K562 (cell line): Measurements from ENCODE around the gene TSPYL4. TPM values are rescaled to one million over a fixed set of nuclear protein-coding genes. Genes with fewer than 3 reads are reported as not detected.

ENCODE experiments used
- ASH1L ChIP-seq: fragments of 450-650 bp; IDR thresholded peaks from 2 replicates; pipeline ENCODE4 v1.6.1; 2018; ENCODE audit warnings: borderline replicate concordance, mild to moderate bottlenecking, low read depth; ENCODE audit not compliant: partially characterized antibody
- FOSL1 ChIP-seq: fragments of 200-800 bp; sonication (Bioruptor generic); conservative IDR thresholded peaks from 2 replicates; pipeline ENCODE4 v1.6.1; 2016; ENCODE audit warnings: missing genetic modification characterization, missing compliant biosample characterization
- LARP7 ChIP-seq: fragments of 450-650 bp; IDR thresholded peaks from 2 replicates; pipeline ENCODE4 v1.6.1; 2016
- MEIS2 ChIP-seq: fragments of 450-650 bp; IDR thresholded peaks from 2 replicates; pipeline ENCODE4 v1.6.1; 2014; ENCODE audit warnings: mild to moderate bottlenecking; ENCODE audit not compliant: partially characterized antibody
- PML ChIP-seq: IDR thresholded peaks from 2 replicates; pipeline ENCODE4 v1.6.1; 2012; ENCODE audit warnings: low read length, inconsistent platforms
- ZBTB17 ChIP-seq: fragments of 450-650 bp; formaldehyde crosslinking; IDR thresholded peaks from 2 replicates; pipeline ENCODE4 v1.4.0; 2020; ENCODE audit warnings: mild to moderate bottlenecking
- ZNF316 ChIP-seq: fragments of 450-650 bp; IDR thresholded peaks from 2 replicates; pipeline ENCODE4 v1.6.1; 2016
- polyA plus RNA-seq, 8 experiments: library from polyadenylated mRNA; depleted of rRNA in 4 of 8; stranded (reverse) in 5 of 8; unstranded in 3 of 8; fragments of >200 nt; fragmentation: Nextera tagmentation in 2 of 8; fragmentation: Illumina TruSeq in 1 of 8; extraction: Ambion mirVana in 2 of 8; extraction: Trizol in 1 of 8; gene quantifications; 2 replicates each; pipeline versions ENCODE4 v1.2.1 to v1.2.3, GENCODE V29; 2011 to 2014; ENCODE audit warnings: inconsistent platforms in 1 of 8, missing spikeins in 1 of 8
- total RNA-seq, 7 experiments: library from RNA; depleted of rRNA in 6 of 7; stranded (reverse); fragments of >200 nt in 6 of 7; fragmentation: Illumina TruSeq in 2 of 7; extraction: Trizol in 2 of 7; gene quantifications; 2 replicates each; pipeline versions ENCODE4 v1.2.1 to v1.2.3, GENCODE V29; 2011 to 2021; ENCODE audit warnings: low replicate concordance in 1 of 7
- TF ChIP-seq, protein P1 (sequence below), 2 experiments: fragments of 450-650 bp in 1 of 2; sonication (generic) in 1 of 2; formaldehyde crosslinking in 1 of 2; IDR thresholded peaks in 1 of 2; conservative IDR thresholded peaks in 1 of 2; 2 replicates each; pipeline versions ENCODE4 v1.6.1 to v1.8.1; 2016 to 2023; ENCODE audit warnings: mild to moderate bottlenecking in 2 of 2, moderate library complexity in 2 of 2, inconsistent platforms in 1 of 2, missing genetic modification reagents in 1 of 2
- TF ChIP-seq, protein P2 (sequence below): fragments of 450-650 bp; IDR thresholded peaks from 2 replicates; pipeline ENCODE4 v1.6.1; 2016
- TF ChIP-seq, protein P3 (sequence below), 2 experiments: IDR thresholded peaks in 1 of 2; conservative IDR thresholded peaks in 1 of 2; 2 replicates each; pipeline ENCODE4 v1.6.1; 2016; ENCODE audit warnings: low read depth in 2 of 2, mild to moderate bottlenecking in 1 of 2, missing compliant biosample characterization in 1 of 2, missing genetic modification characterization in 1 of 2, moderate library complexity in 1 of 2

Gene TSPYL4
- total and polyA plus RNA-seq, 9 of the 15 experiments (the other 6 are each of a cell fraction or from before 2014, with no cell fraction given) = 0.69 to 18.0 (median 9.1) TPM

DNA sequence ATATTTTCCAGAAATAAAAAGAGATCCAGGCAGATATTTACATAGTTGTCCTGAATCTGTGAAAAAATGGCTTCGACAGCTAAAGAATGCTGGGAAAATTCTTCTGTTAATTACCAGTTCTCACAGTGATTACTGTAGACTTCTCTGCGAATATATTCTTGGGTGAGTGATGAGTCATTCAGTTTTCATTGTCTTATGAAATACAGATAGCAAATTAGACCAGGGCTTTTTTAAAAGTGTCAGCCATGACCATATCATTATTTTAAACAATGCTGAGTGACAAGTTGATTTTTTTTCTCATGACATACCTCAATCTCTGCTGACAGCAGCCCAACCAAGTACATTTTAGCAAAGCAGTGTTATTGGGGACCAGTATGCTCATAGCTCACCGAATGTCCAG, 32.8 kb downstream of the TSPYL4 start (continued):
- TF ChIP-seq, protein P1, sequence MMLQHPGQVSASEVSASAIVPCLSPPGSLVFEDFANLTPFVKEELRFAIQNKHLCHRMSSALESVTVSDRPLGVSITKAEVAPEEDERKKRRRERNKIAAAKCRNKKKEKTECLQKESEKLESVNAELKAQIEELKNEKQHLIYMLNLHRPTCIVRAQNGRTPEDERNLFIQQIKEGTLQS (IDR thresholded peaks at IDR 0.05) = peak; percentile 81
- TF ChIP-seq, protein P1 (CRISPR knock-in tag; conservative IDR thresholded peaks at IDR 0.05) = no peak
- TF ChIP-seq ZNF316 = 0 out of 2 replicates have a peak, but pooled peaks have one; percentile 8
- TF ChIP-seq, protein P2, sequence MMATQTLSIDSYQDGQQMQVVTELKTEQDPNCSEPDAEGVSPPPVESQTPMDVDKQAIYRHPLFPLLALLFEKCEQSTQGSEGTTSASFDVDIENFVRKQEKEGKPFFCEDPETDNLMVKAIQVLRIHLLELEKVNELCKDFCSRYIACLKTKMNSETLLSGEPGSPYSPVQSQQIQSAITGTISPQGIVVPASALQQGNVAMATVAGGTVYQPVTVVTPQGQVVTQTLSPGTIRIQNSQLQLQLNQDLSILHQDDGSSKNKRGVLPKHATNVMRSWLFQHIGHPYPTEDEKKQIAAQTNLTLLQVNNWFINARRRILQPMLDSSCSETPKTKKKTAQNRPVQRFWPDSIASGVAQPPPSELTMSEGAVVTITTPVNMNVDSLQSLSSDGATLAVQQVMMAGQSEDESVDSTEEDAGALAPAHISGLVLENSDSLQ = peak; percentile 55
- peak; percentile 57 for TF ChIP-seq MEIS2
- no peak for TF ChIP-seq ASH1L
- no peak for TF ChIP-seq ZBTB17 (CRISPR knock-in tag)
- TF ChIP-seq PML = no peak
- peak; percentile 57 for TF ChIP-seq FOSL1 (tag)
- no peak for TF ChIP-seq LARP7
- TF ChIP-seq, protein P3, sequence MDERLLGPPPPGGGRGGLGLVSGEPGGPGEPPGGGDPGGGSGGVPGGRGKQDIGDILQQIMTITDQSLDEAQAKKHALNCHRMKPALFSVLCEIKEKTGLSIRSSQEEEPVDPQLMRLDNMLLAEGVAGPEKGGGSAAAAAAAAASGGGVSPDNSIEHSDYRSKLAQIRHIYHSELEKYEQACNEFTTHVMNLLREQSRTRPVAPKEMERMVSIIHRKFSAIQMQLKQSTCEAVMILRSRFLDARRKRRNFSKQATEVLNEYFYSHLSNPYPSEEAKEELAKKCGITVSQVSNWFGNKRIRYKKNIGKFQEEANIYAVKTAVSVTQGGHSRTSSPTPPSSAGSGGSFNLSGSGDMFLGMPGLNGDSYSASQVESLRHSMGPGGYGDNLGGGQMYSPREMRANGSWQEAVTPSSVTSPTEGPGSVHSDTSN (CRISPR knock-in tag; IDR thresholded peaks at IDR 0.05; ENCODE audit: low read depth) = no peak
- TF ChIP-seq, protein P3 (tag; conservative IDR thresholded peaks at IDR 0.05; ENCODE audit: low read depth) = peak; percentile 59
